Fibroblast of villous mesenchyme (primary cell): ENCODE data around the gene SIDT1. TPM values are rescaled to one million over a fixed set of nuclear protein-coding genes. Genes with fewer than 3 reads are reported as not detected.

ENCODE experiments used
- DNase-seq: peaks from one replicate; pipeline ENCODE4 v3.0.0-alpha.2; 2010; ENCODE audit warnings: low read depth
- H3K4me3 ChIP-seq: 2 replicates; pipeline ENCODE4 v1.5.1; 2011; ENCODE audit warnings: low read depth, mild to moderate bottlenecking, low read length
- total RNA-seq: library from RNA; depleted of rRNA; stranded (reverse); fragments of >200 nt; gene quantifications from 2 replicates; pipeline ENCODE4 v1.2.3, GENCODE V29; 2012
- TF ChIP-seq, protein P1 (sequence below): IDR thresholded peaks from 2 replicates; pipeline ENCODE4 v1.5.1; 2012; ENCODE audit warnings: low read depth, mild to moderate bottlenecking, low read length; ENCODE audit not compliant: insufficient read depth

SIDT1 gene
- total RNA-seq = not detected in 2 replicates

GRCh38 chr3:113531826-113532697 lies at the start of gene SIDT1:
Gene SIDT1, plus strand, starts transcription at chr3:113532555. Its CDS starts 467 bp downstream, at chr3:113533022.
- TF ChIP-seq, protein P1, sequence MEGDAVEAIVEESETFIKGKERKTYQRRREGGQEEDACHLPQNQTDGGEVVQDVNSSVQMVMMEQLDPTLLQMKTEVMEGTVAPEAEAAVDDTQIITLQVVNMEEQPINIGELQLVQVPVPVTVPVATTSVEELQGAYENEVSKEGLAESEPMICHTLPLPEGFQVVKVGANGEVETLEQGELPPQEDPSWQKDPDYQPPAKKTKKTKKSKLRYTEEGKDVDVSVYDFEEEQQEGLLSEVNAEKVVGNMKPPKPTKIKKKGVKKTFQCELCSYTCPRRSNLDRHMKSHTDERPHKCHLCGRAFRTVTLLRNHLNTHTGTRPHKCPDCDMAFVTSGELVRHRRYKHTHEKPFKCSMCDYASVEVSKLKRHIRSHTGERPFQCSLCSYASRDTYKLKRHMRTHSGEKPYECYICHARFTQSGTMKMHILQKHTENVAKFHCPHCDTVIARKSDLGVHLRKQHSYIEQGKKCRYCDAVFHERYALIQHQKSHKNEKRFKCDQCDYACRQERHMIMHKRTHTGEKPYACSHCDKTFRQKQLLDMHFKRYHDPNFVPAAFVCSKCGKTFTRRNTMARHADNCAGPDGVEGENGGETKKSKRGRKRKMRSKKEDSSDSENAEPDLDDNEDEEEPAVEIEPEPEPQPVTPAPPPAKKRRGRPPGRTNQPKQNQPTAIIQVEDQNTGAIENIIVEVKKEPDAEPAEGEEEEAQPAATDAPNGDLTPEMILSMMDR = no peak
- peak within 1 kb of the TSS; percentile 51 for H3K4me3 ChIP-seq
- peak; percentile 16 for DNase-seq

GRCh38 chr3:113485161-113485609 lies 47.2 kb upstream of the SIDT1 start:
- DNase-seq = no peak
- H3K4me3 ChIP-seq = no peak overlapping the region
- TF ChIP-seq, protein P1 = no peak

DNA sequence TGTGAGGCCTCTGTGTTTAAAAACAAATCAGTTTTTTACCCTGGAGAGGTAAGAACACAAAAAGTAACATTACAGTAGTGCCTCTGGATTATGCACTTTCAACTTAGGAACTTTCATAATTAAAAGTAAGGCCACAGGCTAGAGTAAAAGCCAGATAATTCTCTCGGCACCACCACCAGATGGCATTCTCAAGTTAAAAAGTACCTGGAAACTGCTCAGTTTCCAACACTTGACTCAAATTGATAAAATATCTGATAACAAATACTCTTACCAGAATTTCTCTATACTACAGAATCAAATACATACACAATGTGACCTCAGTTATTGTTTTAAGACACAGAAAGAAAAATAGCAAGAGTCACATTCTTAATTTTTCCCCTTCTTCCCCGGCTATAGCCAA lies 37.3 kb upstream of the SIDT1 start:
- TF ChIP-seq, protein P1 = peak; percentile 48
- H3K4me3 ChIP-seq = no peak overlapping the region
- peak; percentile 44 for DNase-seq

DNA sequence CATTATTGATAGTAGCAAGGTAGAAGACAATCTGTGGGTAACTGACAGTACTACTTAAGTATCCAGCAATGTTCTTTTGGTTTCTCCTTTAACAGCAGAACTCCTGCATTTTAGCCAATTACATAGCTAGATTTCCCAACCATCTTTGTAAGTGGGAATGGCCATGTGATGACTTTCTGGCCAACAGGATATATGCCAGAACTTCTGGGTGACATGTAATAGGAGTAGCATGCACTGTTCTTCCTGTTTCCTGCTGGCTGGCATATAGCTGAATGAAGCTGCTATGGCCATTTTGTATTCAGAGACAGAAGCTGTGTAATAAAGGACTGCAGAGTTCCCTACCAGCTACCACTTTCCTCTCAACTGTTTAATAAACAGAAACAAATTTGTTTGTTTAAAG lies 35.4 kb upstream of the SIDT1 start:
- no peak overlapping the region for H3K4me3 ChIP-seq
- TF ChIP-seq, protein P1 = no peak
- DNase-seq = peak; percentile 31

GRCh38 chr3:113498221-113499005 lies 33.9 kb upstream of the SIDT1 start:
- DNase-seq = peak; percentile 63
- TF ChIP-seq, protein P1 = no peak
- no peak overlapping the region for H3K4me3 ChIP-seq

GRCh38 chr3:113499081-113499480 lies 33.3 kb upstream of the SIDT1 start:
- TF ChIP-seq, protein P1 = no peak
- DNase-seq = no peak
- H3K4me3 ChIP-seq = no peak overlapping the region
